ENCODE measurements around the gene PDLIM1. TPM values are rescaled to one million over a fixed set of nuclear protein-coding genes. Genes with fewer than 3 reads are reported as not detected.

The PDLIM1 gene
- total RNA-seq, 1 donor from 2014 or later = 28.7 TPM

DNA sequence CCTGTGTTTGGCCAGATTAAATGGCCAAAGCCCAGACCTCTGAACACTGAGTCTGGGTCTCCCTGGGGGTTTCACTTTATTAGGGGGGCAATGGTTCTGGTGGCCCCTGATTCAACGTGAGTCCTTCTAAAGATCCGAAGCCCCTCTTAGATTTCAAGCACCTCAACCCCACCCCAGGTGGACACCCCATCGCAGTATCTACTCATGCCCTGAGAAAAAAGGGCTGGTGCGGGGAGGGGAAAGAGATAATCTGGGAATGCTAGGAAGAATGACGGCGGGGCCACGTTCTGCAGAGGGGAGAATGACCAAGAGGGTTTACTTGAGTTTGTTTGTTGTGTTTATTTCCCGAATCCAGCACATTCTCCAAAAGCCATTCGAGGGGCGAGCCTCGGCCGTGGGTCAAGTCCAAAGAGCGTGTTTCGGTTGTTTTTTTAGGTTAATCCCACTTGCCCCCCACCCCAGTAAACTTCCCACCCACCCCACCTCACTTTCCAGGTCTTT lies 832 bp downstream of the PDLIM1 start:
- intact Hi-C loops (cut with micrococcal nuclease) = loop anchor here (5.0 to 10.0 kb wide), 5 partner anchors 108 to 1395 kb away; partner anchors contain the start of genes ALDH18A1, HELLS, SLC35G1 and TCTN3

- intact Hi-C loops (cut with micrococcal nuclease) = no loop called here
Measured at GRCh38 chr10:95289003-95289920, 1.5 kb downstream of the PDLIM1 start.

DNA sequence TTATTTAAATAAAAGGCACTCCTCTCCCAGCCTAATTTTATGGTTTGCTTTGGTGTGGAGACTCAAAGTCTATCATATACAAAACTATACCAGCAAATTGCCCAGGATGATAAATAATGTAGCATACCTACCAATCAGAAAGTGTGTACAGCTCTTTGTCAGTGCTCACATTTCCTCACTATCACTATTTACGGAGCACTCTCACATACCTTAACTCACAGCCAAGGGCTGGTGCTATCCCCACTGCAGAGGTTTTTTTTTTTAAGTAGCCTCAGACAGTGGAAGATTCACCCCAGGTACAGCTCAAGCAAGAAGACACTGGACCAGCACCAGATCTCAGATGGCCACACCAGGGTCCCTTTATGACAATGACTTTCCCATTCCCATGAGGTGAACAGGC lies 2.5 kb downstream of the PDLIM1 start:
- intact Hi-C loops (cut with micrococcal nuclease) = no loop called here

GRCh38 chr10:95287281-95287680 lies 3.5 kb downstream of the PDLIM1 start:
- intact Hi-C loops (cut with micrococcal nuclease) = no loop called here

DNA sequence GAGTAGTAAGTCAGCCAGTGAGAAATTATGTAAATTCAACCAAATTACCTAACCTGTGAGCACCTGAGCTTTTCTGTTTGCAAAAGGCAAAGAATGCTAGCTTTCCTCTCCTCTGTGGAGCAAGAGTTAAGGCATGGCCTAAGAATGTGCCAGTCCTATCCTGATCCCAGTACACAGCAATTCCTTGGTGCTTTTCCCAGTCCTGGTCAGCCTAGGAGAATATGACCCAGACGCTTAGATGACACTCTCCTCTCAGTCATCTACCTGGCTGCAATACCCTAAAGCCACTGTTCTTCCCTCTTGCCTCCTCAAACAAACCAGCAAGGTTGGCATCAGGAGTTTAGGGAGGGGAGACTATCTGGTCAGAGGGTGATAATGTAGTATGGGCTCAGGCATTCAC lies 4.1 kb downstream of the PDLIM1 start:
- intact Hi-C loops (cut with micrococcal nuclease) = no loop called here

DNA sequence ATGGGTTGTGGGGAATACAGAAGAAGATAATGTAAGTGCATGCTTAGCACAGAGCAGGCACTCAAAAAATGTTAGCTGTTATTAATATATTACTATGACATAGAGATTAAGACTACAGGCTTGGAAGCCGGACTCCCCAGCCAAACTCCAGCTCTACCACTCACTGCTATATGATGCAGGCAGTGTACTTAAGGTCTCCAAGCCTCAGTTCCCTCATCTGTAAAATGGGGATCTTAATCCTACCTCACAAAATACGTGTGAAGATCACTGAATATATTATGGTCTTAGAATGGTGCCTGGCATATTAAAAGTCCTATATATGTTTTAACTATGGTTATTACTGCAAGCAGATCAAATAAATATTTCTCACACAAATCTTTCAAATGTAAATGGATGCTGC lies 5.2 kb downstream of the PDLIM1 start:
- intact Hi-C loops (cut with micrococcal nuclease) = no loop called here

GRCh38 chr10:95284807-95285206 lies 6.0 kb downstream of the PDLIM1 start:
- intact Hi-C loops (cut with micrococcal nuclease) = no loop called here

GRCh38 chr10:95282107-95282506 lies 8.7 kb downstream of the PDLIM1 start:
- intact Hi-C loops (cut with micrococcal nuclease) = no loop called here

GRCh38 chr10:95281206-95281605 lies 9.6 kb downstream of the PDLIM1 start:
- intact Hi-C loops (cut with micrococcal nuclease) = no loop called here

- intact Hi-C loops (cut with micrococcal nuclease) = no loop called here
Measured at GRCh38 chr10:95280637-95281036, 10.2 kb downstream of the PDLIM1 start.

GRCh38 chr10:95279042-95279820 lies 11.6 kb downstream of the PDLIM1 start:
- intact Hi-C loops (cut with micrococcal nuclease) = no loop called here

DNA sequence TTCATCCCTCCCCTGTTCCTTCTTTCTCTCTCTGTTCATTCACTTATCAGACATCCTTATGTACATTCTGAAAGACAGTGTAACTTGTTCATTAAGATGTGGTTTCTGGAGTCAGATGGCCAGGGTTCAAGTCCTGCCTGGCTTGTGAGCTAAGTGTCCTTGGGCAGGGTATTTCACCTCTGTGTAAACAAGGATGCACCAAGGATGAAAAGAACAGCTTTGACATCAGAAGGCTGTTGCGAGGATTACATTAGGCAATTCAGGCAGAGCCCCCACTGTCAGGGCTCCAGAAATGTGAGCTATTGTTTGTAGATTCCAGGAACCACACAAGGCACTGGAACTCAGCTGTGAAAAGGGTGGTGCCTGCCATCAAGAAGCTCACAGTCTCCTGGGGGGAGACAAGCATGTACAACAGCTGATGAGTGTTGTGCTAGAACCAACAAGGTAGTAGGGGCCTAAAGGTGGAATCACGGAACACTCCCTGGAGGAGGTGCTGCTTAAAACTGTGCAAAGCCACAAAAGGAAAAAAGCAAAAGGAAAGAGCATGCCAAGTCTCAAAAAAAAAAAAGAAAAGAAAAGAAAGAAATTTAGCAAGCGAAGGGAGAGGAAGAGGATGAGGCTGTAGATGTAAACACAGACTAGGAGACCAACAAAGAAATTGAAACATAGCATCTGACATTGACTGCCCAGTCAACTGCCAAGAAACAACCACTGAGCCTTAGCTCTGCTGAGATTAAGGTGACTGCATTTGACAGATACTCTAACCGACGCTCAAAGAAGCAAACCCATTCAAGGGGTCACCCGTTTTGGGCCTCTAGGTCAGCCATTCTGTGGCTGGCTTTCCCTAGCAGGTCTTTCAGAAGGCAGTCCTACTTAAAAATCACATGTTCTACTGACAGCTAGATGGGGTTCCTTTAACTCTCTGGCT lies 12.5 kb downstream of the PDLIM1 start:
- intact Hi-C loops (cut with micrococcal nuclease) = no loop called here

DNA sequence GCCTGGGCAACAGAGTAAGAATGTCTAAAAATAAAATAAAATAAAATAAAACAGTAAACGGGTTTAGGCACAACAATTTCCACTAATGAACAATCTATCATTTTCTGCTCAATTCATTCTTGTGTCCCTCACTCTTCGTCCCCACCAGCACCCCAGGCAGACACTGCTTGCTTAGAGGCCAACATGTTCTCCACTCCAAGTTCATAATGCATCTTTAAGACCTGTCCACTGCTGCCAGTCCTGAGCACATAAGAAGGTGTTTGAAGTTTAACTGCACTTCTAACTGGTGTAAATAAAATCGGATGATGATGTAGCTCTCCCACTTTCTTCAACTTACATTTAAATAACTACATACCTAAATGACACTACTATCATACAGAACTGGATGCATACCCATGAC lies 13.2 kb downstream of the PDLIM1 start:
- intact Hi-C loops (cut with micrococcal nuclease) = no loop called here

DNA sequence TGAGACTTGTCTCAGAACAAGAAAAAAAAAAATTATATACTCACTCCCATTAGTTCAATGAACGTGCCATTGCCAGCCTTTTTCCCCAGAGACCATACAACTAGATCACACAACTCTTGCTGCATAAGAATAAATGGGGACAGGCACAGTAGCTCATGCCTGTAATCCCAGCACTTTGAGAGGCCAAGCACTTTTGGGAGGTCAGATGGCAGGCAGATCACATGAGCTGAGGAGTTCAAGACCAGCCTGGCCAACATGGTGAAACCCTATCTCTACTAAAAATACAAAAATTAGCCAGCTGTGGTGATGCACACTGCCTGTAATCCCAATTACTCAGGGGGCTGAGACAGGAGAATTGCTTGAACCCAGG lies 13.6 kb downstream of the PDLIM1 start:
- intact Hi-C loops (cut with micrococcal nuclease) = no loop called here

DNA sequence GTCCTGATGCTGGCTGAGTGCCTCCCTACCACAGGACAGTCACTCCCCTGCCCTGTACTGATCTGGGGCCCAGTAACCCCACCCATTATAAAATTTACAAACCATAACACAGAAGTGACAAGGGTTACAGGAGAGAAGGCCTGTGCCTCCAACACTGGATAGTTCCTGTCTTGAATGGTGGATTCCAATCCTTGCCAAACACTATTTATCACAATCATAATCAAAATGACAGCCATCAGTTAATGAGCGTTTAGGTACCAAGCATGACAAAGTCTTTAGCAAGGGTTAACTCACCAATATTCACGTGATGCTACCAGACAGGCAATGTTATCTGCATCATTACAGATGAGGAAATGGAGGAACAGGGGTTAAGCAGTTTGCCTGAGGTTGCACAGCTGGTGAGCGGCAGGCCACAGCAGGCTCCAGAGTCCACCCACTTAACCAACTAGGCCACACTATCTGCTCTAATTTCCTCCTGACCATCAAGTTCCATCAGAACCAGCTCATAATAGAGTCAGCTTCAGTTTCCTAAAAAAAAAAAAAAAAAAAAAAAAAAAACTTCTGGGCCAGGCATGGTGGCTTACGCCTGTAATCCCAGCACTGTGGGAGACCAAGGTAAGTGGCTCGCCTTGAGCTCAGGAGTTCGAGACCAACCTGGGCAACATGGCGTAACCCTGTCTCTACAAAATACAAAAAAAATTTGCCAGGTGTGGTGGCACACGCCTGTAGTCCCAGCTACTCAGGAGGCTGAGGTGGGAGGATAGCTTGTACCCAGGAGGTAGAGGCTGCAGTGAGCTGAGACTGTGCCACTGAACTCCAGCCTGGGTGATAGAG lies 14.2 kb downstream of the PDLIM1 start:
- intact Hi-C loops (cut with micrococcal nuclease) = no loop called here

DNA sequence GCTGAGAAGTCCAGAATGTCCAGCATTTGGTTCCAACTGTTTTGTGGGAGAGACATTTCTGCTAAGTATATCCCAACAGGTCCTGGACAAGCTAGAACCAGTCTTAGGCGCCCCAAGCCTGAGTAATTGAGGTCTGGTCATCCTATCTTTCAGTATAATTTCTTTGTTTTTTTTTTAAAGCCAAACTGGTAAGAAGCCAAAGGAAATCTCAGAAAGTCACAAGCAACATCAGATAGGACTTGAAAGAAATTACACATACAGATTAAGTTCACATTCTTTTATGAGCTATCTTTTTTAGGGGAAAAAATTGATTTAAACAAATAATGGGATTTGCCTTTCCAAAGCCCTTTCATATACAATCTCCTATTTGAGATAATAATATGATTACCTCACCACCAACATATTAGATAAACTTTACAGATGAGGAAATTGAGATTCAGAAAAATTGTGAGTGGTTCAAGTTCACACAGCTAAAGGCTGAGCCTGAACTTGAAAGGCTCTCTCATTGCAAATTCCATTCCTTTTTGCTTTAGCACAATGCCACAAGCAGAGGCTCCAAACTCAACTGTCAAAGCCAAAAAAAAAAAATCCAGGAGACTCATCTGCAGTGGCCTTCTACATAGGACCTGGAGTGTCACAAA lies 15.0 kb downstream of the PDLIM1 start:
- intact Hi-C loops (cut with micrococcal nuclease) = no loop called here

- intact Hi-C loops (cut with micrococcal nuclease) = no loop called here
Measured at GRCh38 chr10:95273393-95274312, 17.1 kb downstream of the PDLIM1 start.

GRCh38 chr10:95268438-95268837 lies 22.4 kb downstream of the PDLIM1 start:
- intact Hi-C loops (cut with micrococcal nuclease) = no loop called here

DNA sequence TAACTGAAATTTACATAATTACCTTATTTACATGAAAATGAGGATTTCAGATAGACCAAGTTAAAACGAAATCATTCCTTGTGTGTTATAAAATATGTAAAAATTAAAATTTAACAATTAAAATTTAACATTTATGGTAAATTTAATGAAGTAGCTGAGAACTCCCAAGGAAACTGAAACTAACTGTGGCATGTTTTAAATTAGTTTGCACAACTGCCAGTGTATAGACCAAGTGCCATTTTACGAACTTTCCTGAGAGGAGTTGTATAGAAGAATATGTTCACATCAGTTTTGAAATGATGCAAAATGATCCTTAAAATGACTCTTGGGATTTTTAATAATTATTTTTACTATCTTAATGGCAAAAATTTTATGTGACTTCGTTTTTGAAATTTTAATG lies 23.6 kb downstream of the PDLIM1 start:
- intact Hi-C loops (cut with micrococcal nuclease) = no loop called here

All from T-helper 1 cell treated with Interleukin-12 subunit alpha and Interleukin-12 subunit beta and Interleukin-4 antibody, amounts not matched to agents 30 ng/mL and 1 ng/mL, for 36 hours (primary cell).